SIG-M5 treated with dmso at 0.1 percent for 504 hours (cell line): ENCODE results near the gene ATRN.

Experiments
- DNase-seq: peaks from one replicate; lab custom pipeline; 2025; ENCODE audit not compliant: unreplicated experiment; lab: John Stamatoyannopoulos, UW

The ATRN gene

GRCh38 chr20:3621111-3621510 is 150.3 kb downstream of the ATRN start:
- DNase-seq, result peak; percentile 41

- DNase-seq, result no peak
Observed at GRCh38 chr20:3622406-3622805, 151.6 kb downstream of the ATRN start.

- no peak for DNase-seq
Observed at GRCh38 chr20:3627476-3627875, 156.7 kb downstream of the ATRN start.

GRCh38 chr20:3628502-3629314 is 157.9 kb downstream of the ATRN start:
- DNase-seq, result no peak

- no peak for DNase-seq
Observed at GRCh38 chr20:3629893-3630292, 159.1 kb downstream of the ATRN start.

- no peak for DNase-seq
Observed at GRCh38 chr20:3630429-3630828, 159.6 kb downstream of the ATRN start.

- DNase-seq, result no peak
Observed at GRCh38 chr20:3631534-3631933, 160.7 kb downstream of the ATRN start.

- DNase-seq, result no peak
Observed at GRCh38 chr20:3632311-3633004, 161.6 kb downstream of the ATRN start.

DNA sequence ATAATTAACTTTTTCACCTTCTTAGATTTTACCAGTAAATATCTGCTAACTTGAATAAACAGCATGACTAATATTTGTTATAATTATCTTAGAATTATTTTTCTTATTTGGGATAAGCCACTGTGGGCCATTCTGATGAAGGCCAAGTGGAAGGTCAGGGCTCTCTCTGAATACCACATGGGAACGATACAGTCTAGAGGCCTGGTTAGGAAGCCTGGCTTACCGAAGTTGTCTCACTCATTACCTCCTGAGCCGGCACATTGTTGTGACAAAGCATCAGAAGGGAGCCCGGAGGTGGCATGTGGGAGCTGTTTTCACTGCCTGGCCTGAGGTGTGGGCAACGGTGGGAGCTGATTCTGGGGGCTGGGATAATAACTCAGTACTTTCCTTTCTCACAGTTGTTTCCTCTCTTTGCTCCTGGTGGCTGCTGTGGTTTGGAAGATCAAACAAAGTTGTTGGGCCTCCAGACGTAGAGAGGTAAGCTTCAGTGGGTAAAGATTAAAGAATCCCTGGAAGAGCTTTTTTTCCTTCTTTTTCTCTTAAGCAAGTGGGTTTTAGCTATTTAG is 163.2 kb downstream of the ATRN start:
- no peak for DNase-seq

DNA sequence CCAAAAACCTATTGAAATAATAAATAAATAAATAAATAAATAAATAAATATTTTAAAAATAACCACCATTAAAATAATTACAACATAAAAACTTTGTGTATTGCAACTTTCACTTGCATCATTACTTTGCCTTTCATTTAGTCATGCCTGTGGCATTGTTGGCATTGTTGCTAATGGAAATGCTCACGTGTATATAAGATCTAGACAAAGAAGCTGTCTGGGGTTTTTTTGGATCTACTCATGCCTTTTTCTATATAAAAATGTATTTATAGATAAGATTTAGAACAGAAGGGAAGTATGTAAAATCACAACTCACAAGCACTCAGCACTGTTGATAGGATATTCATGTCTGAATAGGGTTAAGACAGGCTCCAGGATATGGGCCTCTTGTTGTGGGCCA is 164.5 kb downstream of the ATRN start:
- no peak for DNase-seq

- DNase-seq, result no peak
Observed at GRCh38 chr20:3640259-3640658, 169.4 kb downstream of the ATRN start.

DNA sequence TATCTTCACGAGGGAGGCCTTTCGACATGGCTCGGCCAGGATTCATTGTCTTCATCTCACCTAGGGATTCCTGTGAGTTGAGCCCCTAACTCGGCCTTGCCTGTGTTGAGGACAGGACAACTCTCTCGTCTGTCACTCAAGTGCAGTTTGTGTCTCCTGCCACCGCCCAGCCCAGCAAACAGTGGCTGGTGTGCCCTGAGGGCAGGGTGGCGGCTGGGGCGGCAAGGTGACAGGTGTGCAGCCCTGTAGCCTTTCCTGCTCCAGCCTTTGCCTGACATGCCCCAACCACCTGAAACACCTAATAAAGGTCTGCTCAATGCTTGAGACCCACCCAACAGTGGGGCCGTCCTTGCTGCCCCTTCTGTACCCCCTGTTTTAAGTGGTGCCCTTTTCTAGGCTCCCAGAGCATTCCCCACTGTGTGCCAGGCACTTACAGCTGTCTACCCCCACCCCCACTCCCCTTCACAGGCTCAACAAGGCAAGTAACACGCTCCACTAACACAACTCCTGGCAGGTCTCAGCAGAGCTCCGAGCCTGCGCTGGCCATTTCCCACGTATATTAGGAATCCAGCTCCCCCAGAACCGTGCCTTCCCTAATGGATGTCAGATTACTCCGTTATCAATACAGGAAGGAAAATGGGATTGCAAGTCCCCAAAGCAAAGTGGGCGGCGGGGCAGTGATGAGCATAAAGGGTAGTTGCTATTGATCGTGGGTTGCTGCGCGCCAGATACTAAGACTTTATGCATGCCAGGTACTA is 174.7 kb downstream of the ATRN start:
- no peak for DNase-seq

- DNase-seq, result no peak
Observed at GRCh38 chr20:3646067-3646440, 175.2 kb downstream of the ATRN start.

- DNase-seq, result no peak
Observed at GRCh38 chr20:3646651-3647050, 175.8 kb downstream of the ATRN start.

DNA sequence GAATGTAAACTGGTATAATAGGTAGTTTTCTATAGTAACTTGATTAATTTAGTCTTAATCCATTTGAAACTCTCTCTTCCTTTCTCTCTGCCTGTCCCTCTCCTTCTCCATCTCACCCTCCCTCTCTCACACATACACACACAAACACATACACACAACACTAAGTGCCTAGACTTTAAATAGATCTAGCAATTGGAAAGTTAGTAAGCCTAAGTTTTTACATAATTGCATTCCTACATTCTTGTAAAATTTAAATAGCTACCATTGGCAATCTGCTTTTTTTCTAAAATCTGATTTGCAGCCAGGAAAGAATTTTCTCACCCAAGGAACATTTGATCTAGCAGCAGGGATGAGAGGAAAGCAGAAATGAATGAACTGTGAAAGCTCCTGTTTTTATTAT is 176.7 kb downstream of the ATRN start:
- no peak for DNase-seq

GRCh38 chr20:3648951-3649350 is 178.1 kb downstream of the ATRN start:
- no peak for DNase-seq

- no peak for DNase-seq
Observed at GRCh38 chr20:3651204-3651962, 180.6 kb downstream of the ATRN start.

GRCh38 chr20:3652221-3652620 is 181.4 kb downstream of the ATRN start:
- DNase-seq, result no peak

DNA sequence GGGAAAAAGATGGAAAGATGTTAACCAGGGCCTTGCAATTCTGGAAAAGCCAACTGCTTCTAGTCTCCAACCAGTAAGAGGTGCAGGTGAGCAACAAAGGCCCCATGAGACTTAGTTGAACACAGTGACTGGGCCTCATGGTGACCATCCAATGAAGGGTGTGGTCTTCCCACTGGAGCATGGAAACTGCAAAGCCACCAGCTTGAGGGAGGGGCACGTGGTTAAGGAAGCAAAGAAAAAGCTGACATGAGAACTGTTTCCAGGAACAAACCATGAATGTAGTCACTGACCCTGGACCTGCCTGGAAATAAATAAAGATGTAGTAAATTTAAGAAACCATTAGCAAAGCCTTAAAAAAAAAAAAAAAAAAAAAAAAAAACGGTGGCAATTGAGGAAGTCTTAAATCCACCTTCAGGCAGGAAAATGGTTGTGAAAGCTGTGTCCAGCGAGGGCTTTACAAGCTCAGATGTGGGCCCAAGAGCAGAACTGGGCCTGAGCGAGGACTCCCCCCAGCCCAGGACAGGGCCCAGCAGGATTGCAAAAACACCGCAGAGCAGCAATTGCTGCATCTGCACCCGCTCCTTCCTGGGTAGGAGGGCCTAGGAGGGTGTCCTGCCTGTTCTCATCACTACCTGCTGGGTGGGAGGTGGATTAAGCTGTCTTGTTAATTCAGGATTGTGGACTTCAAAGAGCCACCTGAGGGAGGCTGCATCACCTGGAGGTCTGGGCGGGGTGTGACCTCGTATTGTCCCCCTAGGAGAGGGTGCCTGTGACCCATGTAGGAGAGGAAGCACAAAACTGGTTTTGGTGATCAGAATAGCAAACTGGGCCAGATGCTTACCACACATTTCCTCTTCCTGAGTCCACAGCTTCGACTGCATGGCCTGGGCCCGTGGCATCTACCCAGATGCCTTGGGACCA is 182.1 kb downstream of the ATRN start:
- peak; percentile 11 for DNase-seq

- DNase-seq, result no peak
Observed at GRCh38 chr20:3653921-3654320, 183.1 kb downstream of the ATRN start.
